HG02970 (cell line): Measurements from ENCODE around the gene TRAF7.

Source experiments
- ATAC-seq: cut with Tn5 transposase; IDR thresholded peaks from one replicate; pipeline ENCODE4 v1.9.1; 2021; ENCODE audit warnings: mild to moderate bottlenecking, moderate library complexity, moderate number of reproducible peaks; ENCODE audit not compliant: unreplicated experiment, low FRiP score

Gene TRAF7

DNA sequence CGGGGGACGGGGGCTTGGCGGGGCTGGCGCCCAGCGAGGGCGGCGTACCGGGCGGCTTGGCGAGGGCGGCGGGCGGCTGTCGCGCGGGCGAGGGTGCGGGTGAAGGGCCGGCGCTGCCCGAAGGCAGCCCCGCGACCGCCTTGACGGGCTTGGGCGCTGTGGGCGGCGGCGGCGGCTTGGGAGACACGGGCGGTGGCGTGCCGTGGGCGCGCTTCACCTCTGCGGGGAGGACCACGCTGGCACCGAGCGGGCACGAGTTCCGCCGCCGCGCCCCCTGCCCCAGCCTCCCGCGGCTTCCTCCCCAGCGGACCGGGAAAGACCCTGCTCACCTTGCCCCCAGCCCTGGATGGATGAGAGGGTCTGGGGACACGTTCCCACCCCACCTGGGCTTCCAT is 23.5 kb downstream of the TRAF7 start:
- ATAC-seq = no peak

DNA sequence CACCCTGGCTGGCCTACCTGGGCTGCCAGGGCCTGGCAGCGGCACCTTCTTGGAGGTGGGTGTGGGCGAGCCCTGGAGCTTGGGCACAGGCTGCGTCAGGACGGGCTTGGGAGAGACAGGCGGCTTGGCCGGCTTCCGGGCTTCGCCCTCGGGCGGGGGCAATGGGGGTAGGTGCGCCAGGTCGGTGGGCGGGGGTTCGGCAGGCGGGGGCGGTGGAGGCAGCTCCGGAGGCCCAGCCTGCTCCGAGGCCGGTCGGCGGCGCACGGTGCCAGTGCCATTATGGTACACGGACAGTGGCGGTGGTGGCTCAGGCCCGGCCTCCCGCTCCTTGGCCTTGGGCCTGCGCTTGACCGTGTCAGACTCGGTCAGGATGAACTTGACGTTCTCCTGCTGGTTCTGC is 24.0 kb downstream of the TRAF7 start:
- ATAC-seq = no peak

DNA sequence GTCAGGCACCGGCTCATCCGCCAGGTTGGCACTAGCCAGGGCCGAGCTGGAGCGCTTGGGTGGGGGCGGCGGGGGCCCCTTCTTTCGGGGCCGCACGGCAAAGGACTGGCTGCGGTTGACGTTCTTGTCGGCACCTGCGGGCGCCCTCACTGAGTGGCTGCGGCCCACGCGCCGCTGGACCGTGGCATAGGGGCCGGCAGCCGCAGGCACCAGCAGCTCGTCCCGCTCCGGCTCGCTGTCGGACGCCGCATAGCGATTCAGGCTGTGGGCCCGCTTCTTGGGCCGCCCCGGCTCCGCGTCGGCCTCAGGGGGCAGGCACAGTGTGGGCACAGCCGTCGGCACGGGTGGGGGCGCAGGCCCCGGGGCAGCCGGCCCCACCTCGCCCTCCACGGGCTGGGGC is 24.9 kb downstream of the TRAF7 start:
- no peak for ATAC-seq

DNA sequence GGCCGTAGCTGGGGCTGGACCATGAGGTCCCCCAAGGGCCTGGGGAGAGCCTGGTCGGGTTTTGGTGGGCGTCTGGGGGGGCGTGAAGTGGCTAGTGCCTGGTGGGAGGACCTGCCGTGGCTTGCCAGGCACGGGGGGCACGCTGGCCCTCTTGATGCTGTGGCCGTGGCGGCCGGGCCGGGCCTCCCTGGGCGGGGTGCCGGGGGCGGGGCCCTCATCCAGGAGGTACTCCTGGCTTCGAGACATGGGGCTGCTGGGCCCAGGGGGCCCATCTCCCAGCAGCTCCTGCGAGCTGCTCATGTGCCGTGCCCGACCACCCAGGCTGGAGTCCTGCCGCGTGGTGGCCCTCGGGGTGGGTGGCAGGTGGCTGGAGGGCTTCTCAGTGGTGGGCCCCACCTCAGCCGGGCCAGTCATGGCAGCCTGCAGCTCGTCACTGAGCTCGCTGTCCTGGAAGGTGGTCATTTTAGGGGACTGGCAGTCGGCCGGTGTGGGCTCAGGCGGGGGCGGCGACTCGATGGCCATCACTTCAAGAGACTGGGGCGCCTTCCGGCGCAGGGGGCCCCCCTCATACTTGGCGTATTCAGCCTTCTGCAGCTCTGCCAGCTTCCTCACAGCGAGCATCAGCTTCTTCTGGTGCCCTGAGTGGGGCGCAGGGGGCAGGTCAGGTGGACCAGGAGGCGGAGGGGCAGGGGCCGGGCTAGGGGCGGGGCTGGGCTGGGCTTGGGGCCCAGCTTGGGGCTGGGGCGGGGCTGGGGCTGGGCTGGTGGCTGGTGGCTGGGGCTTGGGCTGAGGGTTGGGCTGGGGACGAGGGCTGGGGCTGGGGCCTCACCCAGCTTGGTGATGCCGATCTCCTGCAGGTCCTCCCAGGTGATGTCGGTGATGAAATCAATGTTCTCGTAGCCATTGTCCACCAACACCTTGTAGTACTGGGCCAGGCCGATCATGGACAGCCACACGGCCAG is 25.7 kb downstream of the TRAF7 start:
- ATAC-seq = no peak

DNA sequence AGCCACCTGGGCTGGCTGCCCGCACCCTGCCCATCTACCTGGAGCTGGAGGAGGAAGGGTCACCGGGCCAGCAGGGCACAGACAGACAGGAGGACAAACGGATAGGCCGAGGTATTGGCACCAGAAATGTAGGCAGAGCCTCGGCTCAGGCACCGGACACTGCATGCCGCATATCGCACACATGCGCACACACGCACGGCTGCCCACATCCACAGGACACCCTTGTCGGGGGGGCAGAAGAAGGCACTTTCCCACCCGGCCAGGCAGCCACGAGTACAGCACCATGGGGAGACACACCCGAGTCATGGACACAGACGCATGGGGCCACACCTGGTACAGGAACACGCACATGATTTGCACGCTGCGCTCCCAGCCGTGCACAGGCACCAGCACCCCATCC is 26.4 kb downstream of the TRAF7 start:
- no peak for ATAC-seq

DNA sequence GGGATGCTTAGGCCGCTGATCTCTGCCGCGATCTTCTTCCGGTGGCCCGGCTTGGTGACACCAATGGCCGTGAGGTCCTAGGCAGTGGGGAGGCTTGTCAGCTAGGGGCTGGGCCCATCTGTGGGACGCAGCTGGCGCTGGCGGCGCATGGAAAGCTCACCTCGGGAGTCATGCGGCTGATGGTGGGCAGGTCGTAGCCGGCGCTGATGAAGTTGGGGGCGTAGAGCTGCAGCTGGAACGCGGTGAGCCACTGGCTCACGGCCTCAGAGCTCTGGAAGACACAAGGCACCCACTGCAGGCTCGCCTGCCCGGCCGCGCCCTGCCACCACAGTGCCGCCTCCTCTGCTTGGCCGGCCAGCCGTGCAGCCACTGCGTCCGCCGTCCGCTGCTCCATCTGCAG is 28.1 kb downstream of the TRAF7 start:
- ATAC-seq = no peak

DNA sequence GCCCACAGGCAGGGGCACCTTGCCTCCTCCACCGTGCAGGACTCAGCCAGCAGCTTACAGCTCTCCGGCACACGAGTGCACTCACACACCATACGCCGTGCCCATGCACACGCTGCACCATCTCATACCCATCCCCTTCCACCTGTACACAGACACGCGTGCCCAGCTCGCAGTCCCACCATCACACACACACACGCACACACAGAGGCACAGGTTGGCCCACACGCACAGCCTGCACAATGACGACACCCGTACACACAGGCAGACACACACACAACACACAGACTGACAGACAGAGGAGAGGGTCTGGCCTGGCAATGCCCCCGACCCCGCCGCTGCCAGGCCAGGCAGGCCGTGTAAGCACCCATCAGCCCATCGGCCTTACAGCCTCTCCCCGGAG is 28.8 kb downstream of the TRAF7 start:
- no peak for ATAC-seq

DNA sequence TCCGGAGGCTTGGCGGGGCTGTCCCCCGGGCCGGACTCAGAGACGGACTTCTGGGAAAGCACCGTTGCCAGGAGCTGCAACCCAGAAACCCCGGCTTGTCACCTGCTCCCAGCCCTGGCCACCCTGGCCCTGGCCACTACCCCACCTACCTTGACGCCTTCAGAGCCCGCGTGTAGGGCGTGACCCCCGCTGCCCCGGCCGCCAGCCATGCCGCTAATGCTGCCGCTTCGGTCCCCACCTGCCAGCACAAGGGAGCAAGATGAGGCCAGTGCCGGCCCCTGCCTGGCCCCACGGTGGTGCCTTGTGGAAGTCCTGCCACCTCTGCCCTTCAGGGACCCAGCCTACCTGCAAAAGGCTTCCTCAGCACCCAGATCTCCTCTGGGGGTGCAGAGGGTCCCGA is 29.4 kb downstream of the TRAF7 start:
- ATAC-seq = no peak

DNA sequence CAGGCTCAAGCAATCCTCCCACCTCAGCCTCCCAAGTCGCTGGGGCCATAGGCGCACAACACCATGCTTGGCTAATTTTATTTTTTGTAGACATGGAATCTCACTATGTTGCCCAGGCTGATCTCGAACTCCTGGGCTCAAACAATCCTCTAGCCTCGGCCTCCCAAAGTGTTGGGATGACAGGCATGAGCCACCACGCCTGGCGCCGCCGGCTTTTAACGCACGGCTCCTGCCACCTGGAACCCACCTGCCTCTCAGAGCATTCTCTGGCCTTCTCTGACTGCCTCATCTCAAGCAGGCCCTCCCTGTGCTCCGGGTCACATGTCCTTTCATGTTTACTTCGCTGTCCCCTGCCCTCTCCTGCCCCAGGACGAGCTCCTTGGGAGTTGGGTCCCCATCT is 30.5 kb downstream of the TRAF7 start:
- no peak for ATAC-seq

DNA sequence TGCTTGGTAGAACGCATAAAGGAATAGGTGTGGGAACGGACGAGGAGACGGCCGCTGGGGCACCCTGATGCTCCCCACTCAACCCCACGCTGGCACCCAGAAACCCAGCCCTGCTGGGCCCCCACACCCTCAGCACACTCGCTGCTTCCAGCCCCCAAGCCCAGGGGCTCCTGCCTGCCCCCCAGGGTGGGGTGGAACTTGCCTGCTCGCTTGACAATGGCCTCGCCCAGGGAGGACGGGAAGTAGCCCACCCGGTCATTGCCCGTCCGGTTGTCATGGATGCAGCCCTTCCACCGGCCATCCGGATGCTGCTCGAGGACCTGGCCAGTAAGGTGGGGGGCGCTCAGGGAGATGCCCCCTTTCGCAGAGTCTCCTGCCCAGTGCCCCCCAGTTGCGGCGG is 30.9 kb downstream of the TRAF7 start:
- ATAC-seq = no peak

DNA sequence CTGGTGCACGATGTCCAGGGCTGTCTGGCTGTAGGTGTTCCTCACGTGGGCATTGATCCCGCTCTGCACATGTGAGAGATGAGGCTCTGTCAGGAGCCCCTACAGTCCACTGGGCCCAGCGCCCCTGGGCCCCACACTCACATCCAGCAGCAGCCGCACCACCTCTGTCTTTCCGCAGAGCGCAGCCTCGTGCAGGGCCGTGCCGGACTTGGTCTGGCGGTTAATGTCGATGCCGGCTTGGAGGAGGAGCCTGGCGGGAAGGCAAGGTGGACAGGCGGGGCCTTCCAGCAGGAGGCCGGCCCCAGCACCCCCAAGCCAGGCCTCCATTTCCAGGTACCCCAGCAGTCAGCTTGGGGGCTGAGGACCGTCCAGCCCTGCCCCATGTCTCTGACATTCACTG is 31.6 kb downstream of the TRAF7 start:
- no peak for ATAC-seq

DNA sequence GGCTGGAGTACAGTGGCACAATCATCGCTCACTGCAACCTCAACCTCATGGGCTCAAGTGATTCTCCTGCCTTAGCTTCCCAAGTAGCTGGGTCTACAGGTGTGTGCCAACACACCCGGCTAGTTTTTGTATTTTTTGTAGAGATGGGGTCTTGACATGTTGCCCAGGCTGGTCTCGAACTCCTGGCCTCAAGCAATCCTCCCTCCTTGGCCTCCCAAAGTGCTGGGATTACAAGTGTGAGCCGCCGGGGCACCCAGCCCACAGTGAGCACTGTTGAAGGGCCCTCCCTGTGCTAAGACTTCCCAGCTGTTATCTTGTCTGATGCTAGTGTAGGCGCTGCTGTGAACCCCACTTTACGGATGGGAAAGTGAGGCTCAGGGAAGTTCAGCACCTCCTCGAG is 32.8 kb downstream of the TRAF7 start:
- no peak for ATAC-seq

DNA sequence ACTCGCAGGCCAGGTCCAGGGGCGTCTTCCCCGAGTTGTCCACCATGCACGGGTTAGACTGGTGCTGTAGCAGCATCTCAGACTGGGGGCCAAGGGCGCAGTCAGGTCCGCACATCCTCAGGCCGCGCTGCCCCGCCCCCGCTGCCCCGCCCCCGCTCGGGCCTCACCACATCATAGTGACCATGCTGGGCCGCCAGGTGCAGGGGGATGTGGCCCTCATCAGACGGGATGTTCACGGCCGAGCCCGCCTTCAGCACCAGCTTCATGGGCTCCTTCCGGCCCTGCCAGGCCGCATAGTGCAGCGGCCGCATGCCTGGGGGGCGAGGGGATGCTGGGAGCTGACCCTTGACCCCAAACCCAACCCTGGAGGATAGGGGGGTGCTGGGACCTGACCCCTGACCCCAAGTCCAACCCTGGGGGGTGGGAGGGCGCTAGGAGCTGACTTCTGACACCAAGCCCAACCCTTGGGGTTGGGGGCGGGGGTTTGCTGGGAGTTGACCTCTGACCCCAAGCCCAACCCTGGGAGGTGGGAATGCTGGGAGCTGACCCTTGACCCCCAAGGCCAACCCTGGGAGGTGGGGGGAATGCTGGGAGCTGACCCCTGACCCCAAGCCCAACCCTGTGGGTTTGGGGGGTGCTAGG is 33.8 kb downstream of the TRAF7 start:
- no peak for ATAC-seq

DNA sequence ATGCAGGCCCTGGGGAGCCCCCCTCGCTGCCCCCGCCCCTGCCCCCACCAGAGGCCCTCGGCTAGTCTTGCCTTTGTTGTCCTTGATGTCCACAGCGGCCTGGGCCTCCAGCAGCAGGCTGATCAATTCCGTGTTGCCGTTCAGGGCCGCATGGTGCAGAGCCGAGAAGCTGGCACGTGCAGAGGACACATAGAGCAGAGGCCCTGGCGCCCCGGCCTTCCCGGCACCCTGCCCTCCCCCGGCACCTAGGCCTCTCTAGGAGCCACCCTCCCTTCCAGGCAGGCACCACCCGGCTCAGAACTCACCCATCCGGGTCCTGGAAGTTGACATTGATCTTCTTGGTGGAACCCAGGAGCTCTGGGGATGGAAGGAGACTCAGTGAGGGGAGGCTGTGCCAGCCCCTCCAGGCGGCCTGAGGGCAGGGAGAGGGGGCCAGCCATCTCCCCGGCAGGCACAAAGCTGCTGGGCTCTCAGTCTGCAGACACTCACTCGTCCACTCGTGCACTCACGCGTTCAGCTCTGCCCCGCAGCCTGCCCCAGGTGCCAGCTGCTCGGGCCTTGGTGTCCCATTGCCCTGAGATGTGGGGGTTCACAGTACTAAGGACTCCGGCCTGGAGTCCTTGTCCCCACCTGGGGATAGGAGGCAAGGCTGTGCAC is 34.5 kb downstream of the TRAF7 start:
- no peak for ATAC-seq

DNA sequence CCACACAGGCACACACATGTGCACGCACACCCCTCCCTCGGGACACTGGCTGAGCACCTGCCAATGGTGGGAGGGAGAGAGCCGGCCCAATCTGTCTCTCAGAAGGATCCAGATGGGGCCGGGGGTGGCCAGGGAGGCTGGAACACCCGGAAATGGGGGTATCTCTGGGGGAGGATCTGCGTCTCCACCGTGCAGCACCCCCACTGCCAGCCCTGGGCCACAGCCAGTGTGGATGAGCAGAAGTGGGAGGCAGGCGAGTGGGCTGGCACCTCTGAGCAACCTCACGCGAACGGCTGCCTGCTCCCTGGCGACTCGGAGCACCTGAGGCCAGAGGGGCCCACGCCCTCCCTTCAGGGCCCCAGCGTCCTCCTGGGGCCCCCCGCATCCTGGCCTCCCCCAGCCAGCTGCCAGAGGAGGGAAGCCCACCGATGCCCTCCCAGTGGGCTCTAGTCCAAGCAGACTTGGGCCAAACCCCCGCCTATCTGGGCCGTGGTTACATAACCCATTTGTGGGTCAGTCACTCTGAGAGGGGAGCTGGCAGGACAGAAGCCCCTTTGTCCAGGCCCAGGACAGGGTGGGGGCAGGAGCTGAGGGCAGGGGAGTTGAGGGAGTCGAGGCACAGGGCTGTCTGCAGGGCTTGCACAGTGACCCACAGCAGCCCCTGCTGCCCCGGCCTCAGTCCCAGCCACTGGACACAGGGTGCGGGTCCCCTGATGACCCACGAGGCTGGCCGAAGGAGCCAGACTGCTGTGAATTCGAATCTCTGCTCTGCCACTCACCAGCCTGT is 35.3 kb downstream of the TRAF7 start:
- ATAC-seq = no peak

DNA sequence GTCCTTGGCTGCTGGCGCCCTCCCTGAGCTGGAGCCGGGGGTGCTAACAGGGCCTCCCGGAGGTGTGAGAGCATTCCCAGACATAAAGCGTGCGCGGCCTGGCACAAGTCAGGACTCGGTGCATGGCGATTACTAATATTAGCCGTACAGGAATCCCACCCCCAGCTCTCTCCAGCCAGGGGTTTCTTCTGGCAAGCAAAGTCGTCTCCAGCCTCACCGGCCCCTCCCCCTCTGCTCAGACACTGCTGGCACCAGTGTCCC is 35.8 kb downstream of the TRAF7 start:
- ATAC-seq = no peak

DNA sequence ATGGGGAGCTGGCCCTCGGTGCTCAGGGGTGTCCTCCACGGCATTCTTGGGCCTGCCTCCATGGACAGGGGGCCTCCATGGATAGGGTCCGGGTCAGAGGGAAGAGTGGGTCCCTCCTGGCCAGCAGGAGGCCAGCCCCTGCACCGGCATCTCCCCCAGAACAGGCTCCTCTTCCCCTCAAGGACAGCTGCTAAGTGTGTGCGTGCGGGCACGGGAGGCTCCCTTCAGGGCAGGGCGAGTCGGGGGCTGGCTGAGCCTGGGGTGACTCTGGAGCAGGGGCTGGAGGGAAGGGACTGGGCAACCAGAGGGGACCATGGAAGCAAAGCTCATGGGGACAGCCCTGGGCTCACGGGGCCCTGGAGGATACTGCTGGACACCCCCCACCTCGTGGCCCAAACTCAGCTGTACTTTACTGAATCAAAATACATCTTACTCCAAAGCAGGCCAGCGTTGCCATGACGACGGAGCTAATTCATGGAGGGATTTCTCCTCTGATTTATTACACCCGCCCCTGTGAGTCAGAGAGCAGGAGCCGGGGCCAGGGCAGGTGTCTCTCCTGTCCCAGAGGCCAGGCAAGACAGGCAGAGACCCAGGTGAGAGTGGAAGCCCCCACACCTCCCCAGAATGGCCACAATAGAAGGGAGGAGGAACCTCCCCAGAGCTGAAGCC is 38.7 kb downstream of the TRAF7 start:
- no peak for ATAC-seq

DNA sequence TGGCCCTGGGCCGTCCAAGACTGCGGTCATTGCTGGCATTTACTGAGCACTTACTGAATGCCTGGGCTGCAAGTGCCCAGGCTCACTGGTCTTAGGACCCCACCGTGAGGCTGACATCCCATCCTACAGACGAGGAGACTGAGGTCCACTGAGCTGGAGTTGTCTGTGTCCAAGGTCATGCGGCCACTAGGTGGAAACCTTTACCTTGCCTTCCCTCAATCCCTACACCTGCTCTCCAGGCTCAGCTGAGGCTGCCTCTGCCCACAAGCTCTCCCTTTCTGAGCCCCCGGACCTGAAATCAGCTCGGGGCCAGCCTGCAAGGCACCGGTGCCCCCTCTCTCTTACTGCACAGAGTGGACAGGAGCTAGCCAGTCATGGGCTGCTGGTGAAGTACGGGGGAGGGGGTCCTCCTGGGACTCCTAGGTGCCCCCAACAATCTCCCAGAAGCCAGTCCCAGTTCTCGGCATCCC is 39.3 kb downstream of the TRAF7 start:
- no peak for ATAC-seq

DNA sequence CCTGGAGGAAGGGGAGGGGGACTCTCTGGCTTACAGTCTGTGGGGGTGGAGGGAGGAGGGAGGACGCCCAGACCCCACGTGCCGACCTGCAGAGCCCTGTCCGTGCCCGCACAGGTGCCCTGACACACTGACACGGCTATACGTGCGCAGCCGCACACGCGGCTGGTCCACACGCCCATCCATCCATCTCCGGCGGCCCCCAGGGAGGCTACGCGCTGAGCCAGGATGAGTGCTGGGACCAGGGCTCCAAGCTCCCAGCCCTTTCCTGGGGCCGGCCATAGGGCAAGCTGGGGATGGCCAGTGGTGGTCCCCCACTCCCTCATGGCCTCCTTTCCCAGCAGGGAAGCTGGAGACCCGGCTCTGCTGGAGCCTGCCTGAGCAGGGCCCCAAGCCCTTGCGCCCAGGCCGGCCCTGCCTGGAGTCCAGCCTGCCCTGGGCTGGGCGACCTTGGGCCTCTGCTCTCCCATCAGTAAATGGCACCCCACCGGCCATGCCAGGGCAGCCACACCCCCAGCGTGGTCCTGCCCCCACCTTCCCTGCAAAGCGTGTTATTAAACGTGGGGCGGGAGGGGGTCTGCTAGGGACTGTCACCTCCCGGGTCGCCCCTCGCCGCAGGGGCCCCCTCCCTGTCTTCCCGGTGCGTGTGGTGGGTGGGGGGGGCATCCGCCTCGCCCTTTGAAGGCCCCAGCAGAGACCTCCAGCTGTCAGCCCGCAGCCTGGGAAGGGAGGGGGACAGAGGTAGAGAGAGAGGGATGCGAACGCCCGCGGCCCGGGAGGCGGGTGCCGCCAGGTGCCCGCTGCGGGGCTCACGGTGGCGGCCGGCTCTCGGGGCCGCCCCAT is 40.0 kb downstream of the TRAF7 start:
- ATAC-seq = no peak
